MM.1S (cell line): ENCODE measurements around the gene IL10RB.

ENCODE experiments used
- DNase-seq: peaks from one replicate; pipeline ENCODE4 v3.0.0-alpha.2; 2015
- H2AFZ ChIP-seq: fragments of 300-600 bp; sonication (generic); 2 replicates; pipeline ENCODE4 v1.6.0; 2016; ENCODE audit warnings: antibody characterized with exemption, low read length
- H3F3A ChIP-seq: fragments of 300-600 bp; sonication (generic); 2 replicates; pipeline ENCODE4 v1.6.1; 2016; ENCODE audit warnings: mild to moderate bottlenecking, antibody characterized with exemption, low read length, moderate library complexity, mixed read lengths; ENCODE audit not compliant: insufficient read depth
- H3K27ac ChIP-seq: fragments of 300-600 bp; sonication (generic); 2 replicates; pipeline ENCODE4 v1.5.1; 2016; ENCODE audit warnings: mild to moderate bottlenecking, low read length
- H3K27me3 ChIP-seq: fragments of 300-600 bp; sonication (generic); replicated peaks from 2 replicates; pipeline ENCODE4 v1.6.0; 2016; ENCODE audit warnings: low read length; ENCODE audit not compliant: insufficient read depth
- H3K36me3 ChIP-seq: fragments of 300-600 bp; sonication (generic); replicated peaks from 2 replicates; pipeline ENCODE4 v1.6.1; 2016; ENCODE audit warnings: mild to moderate bottlenecking, low read length, mixed read lengths; ENCODE audit not compliant: insufficient read depth
- H3K4me1 ChIP-seq: fragments of 300-600 bp; sonication (generic); 2 replicates; pipeline ENCODE4 v1.6.1; 2016; ENCODE audit warnings: low read length, mixed read lengths
- H3K4me2 ChIP-seq: fragments of 300-600 bp; sonication (generic); 2 replicates; pipeline ENCODE4 v1.6.0; 2016; ENCODE audit warnings: low read depth, low read length
- H3K4me3 ChIP-seq: fragments of 300-600 bp; sonication (generic); 2 replicates; pipeline ENCODE4 v1.5.1; 2016; ENCODE audit warnings: low read length, mixed read lengths
- H3K79me2 ChIP-seq: fragments of 300-600 bp; sonication (generic); 2 replicates; pipeline ENCODE4 v1.6.1; 2016; ENCODE audit warnings: mixed run types, low read length, mixed read lengths
- H3K9ac ChIP-seq: fragments of 300-600 bp; sonication (generic); 2 replicates; pipeline ENCODE4 v1.6.1; 2016; ENCODE audit warnings: low read length, mixed read lengths
- H3K9me2 ChIP-seq: fragments of 300-600 bp; sonication (generic); replicated peaks from 2 replicates; pipeline ENCODE4 v1.6.1; 2016; ENCODE audit warnings: mild to moderate bottlenecking, low read length, mixed read lengths; ENCODE audit not compliant: insufficient read depth
- H3K9me3 ChIP-seq: fragments of 300-600 bp; sonication (generic); replicated peaks from 2 replicates; pipeline ENCODE4 v1.6.1; 2016; ENCODE audit warnings: mild to moderate bottlenecking, low read length, mixed read lengths; ENCODE audit not compliant: insufficient read depth
- H4K20me1 ChIP-seq: fragments of 300-600 bp; sonication (generic); 2 replicates; pipeline ENCODE4 v1.6.1; 2016; ENCODE audit warnings: mild to moderate bottlenecking, low read length, moderate library complexity, mixed read lengths; ENCODE audit not compliant: insufficient read depth
- EZH2 ChIP-seq: fragments of 300-600 bp; sonication (generic); optimal IDR thresholded peaks from 2 replicates; pipeline ENCODE3; 2017; ENCODE audit warnings: low read depth, mild to moderate bottlenecking, antibody characterized with exemption, low read length, mixed read lengths
- EZH2phosphoT487 ChIP-seq: fragments of 300-600 bp; sonication (generic); IDR thresholded peaks from 2 replicates; pipeline ENCODE4 v1.6.1; 2018; ENCODE audit warnings: antibody characterized with exemption, low read length
- TF ChIP-seq, protein P1 (sequence below): fragments of 300-600 bp; sonication (generic); IDR thresholded peaks from 2 replicates; pipeline ENCODE4 v1.5.1; 2016; ENCODE audit warnings: antibody characterized with exemption, low read length, mixed read lengths

Gene IL10RB

DNA sequence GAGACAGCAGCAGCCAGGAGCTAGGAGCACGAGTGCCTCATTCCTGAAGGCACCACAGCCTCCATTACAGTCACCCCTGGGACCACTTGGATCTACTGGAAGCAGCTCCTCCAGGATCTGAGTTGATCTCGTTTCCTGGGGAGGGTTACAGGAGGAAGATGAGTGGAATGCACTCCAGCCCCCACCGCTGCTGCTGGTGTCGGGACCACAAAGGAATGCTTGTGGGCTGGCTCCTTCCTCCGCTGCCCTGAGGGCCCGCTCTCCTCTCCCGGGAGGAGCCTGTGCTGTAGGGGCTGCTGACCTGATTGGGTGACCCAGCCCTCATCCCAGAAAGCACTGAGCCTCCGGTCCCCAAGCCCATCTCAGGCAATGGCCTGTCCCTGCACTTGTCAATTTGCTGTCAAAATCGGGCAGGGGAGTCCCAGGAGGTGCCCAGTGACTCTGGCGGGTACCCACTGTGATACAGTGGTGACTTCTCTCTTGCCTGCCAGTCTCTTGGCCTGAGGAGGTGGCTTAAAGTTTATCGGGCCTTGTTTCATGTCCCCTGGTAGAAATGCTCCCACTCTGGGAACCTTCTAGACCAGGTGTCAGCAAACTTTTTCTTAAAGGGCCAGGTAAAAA, 23.1 kb downstream of the IL10RB start:
- TF ChIP-seq, protein P1, sequence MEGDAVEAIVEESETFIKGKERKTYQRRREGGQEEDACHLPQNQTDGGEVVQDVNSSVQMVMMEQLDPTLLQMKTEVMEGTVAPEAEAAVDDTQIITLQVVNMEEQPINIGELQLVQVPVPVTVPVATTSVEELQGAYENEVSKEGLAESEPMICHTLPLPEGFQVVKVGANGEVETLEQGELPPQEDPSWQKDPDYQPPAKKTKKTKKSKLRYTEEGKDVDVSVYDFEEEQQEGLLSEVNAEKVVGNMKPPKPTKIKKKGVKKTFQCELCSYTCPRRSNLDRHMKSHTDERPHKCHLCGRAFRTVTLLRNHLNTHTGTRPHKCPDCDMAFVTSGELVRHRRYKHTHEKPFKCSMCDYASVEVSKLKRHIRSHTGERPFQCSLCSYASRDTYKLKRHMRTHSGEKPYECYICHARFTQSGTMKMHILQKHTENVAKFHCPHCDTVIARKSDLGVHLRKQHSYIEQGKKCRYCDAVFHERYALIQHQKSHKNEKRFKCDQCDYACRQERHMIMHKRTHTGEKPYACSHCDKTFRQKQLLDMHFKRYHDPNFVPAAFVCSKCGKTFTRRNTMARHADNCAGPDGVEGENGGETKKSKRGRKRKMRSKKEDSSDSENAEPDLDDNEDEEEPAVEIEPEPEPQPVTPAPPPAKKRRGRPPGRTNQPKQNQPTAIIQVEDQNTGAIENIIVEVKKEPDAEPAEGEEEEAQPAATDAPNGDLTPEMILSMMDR: no peak
- TF ChIP-seq EZH2phosphoT487 (no peak), EZH2 (no peak)
- Histone ChIP-seq H3K27ac (no peak overlapping the region), H4K20me1 (no peaks in the 10 kb centered on the region)

DNA sequence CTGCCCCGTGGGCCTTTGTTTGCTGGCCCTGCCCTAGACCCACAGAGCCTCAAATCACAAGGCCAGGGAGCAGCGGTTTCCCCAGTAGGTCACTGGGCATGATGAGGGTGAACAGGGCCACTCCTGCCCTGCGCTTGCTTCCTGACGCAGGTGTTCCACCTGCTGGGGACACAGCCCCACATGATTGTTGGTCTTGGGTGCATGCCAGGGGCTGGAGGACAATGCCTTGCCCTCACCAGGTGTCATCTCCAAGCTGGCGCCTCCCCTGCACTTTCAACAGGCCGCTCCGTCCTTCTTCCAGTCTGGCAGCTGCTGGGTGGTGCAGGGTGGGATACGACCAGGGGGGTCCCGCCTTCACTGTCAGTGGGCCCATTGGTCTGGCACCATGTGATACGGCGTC, 24.3 kb downstream of the IL10RB start:
- H3F3A ChIP-seq: peaks cover 12% of the 10 kb centered on the region
- no peak overlapping the region for H2AFZ ChIP-seq
- H3K4me2 ChIP-seq: no peak overlapping the region
- H3K27me3 ChIP-seq: no peaks in the 10 kb centered on the region
- H4K20me1 ChIP-seq: no peaks in the 10 kb centered on the region
- H3K9ac ChIP-seq: no peak overlapping the region
- H3K9me2 ChIP-seq: no peaks in the 10 kb centered on the region
- TF ChIP-seq EZH2: no peak
- TF ChIP-seq, protein P1: no peak
- TF ChIP-seq EZH2phosphoT487: no peak
- DNase-seq: no peak
- H3K4me3 ChIP-seq: no peak overlapping the region
- H3K79me2 ChIP-seq: no peaks in the 10 kb centered on the region
- H3K27ac ChIP-seq: no peak overlapping the region
- peaks cover 22% of the 10 kb centered on the region for H3K4me1 ChIP-seq
- no peaks in the 10 kb centered on the region for H3K36me3 ChIP-seq
- no peaks in the 10 kb centered on the region for H3K9me3 ChIP-seq

More for the DNA sequence above, 23.1 kb downstream of the IL10RB start:
- Histone ChIP-seq H3F3A (peaks cover 12% of the 10 kb centered on the region), H3K9me2 (no peaks in the 10 kb centered on the region), H3K4me1 (peaks cover 17% of the 10 kb centered on the region), H3K79me2 (no peaks in the 10 kb centered on the region), H3K27me3 (no peaks in the 10 kb centered on the region), H2AFZ (no peak overlapping the region), H3K36me3 (no peaks in the 10 kb centered on the region), H3K9me3 (no peaks in the 10 kb centered on the region), H3K4me3 (no peak overlapping the region), H3K4me2 (no peak overlapping the region), H3K9ac (no peak overlapping the region)
- DNase-seq: no peak

DNA sequence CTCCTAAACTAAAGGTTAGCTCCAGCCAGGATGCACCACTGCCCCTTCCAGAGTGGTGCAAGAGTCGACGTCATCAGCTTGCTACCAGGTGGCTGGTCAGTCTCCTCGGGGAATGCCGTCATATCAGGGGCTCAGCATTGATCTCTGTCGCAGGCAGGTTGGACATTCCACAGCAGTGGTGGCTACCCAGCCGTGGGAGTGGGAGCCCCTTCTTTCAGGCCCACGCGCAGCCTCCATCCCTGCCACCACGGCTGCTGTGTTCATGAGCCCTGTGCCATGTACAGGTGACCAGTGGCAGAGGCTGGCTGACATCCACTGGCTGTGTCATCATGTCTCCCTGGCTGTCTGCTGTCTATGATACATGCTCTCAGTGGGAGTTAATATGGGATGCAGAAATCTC, 25.5 kb downstream of the IL10RB start:
- TF ChIP-seq, protein P1: no peak
- TF ChIP-seq EZH2: no peak
- no peak for TF ChIP-seq EZH2phosphoT487
- Histone ChIP-seq H3K9ac (no peak overlapping the region), H3K4me2 (no peak overlapping the region), H3K4me1 (peaks cover 22% of the 10 kb centered on the region), H3F3A (peaks cover 12% of the 10 kb centered on the region), H3K79me2 (no peaks in the 10 kb centered on the region), H2AFZ (no peak overlapping the region), H3K4me3 (no peak overlapping the region), H3K9me2 (no peaks in the 10 kb centered on the region), H3K9me3 (no peaks in the 10 kb centered on the region), H3K27me3 (no peaks in the 10 kb centered on the region), H4K20me1 (no peaks in the 10 kb centered on the region), H3K27ac (no peak overlapping the region), H3K36me3 (no peaks in the 10 kb centered on the region)
- DNase-seq: no peak
